HCT116 (cell line): Measurements from ENCODE around the gene PRR3. TPM values are rescaled to one million over a fixed set of nuclear protein-coding genes. Genes with fewer than 3 reads are reported as not detected.
A peak's percentile ranks its signal among the peaks of the same experiment; 100 is the strongest.

Experiments used
- ATAC-seq: fragments of 200-7000 bp; cut with Tn5 transposase; 2 replicates; pipeline ENCODE4 v1.9.1; 2020; ENCODE audit warnings: mild to moderate bottlenecking, moderate library complexity
- BruUV-seq: library from RNA; stranded (reverse); fragments of 400-500 nt; replicated peaks from 2 replicates; lab custom pipeline; 2021; lab: Mats Ljungman, UMichigan
- CTCF ChIA-PET: fragments of 300-600 bp; sonication (Branson Sonifier 250); formaldehyde crosslinking; loops from one replicate; lab custom pipeline; 2021; ENCODE audit warnings: antibody characterized with exemption; lab: Charles Lee
- POLR2A ChIA-PET: fragments of 300-600, 350-600 bp; sonication (Branson Sonifier 250); formaldehyde crosslinking; loops from one replicate; lab custom pipeline; 2021; ENCODE audit warnings: antibody characterized with exemption; lab: Charles Lee
- RAD21 ChIA-PET, 2 experiments: fragments of 300-600 bp; sonication (Branson Sonifier 250); formaldehyde crosslinking; loops; one replicate each; lab custom pipeline; 2023; ENCODE audit warnings: low total read pairs in 2 of 2; ENCODE audit not compliant: uncharacterized antibody in 2 of 2, unreplicated experiment in 2 of 2, low non-redundant PET in 1 of 2; lab: Charles Lee
- DNase-seq: peaks from one replicate; pipeline ENCODE4 v3.0.0-alpha.2; 2010; ENCODE audit warnings: low read depth, low spot score
- H2AFZ ChIP-seq: fragments of 200-600 bp; shearing (Covaris generic), sonication (generic); 2 replicates; pipeline ENCODE4 v1.6.1; 2017; ENCODE audit warnings: low read depth, mixed run types, mixed read lengths, antibody characterized with exemption, low read length; ENCODE audit not compliant: poor library complexity, severe bottlenecking
- H3K27ac ChIP-seq: 2 replicates; pipeline ENCODE4 v1.5.1; 2012; ENCODE audit warnings: low read depth, low read length
- H3K27me3 ChIP-seq: fragments of 200-600 bp; sonication (generic); 2 replicates; pipeline ENCODE4 v1.6.1; 2016; ENCODE audit warnings: mixed run types, low read length, mixed read lengths; ENCODE audit not compliant: insufficient read depth
- H3K36me3 ChIP-seq, 2 experiments: fragments of 200-500 bp in 1 of 2; fragments of 200-600 bp in 1 of 2; sonication (Bioruptor generic) in 1 of 2; sonication (generic) in 1 of 2; 2 replicates each; pipeline versions ENCODE4 v1.5.1 to v1.6.1; 2014 to 2016; ENCODE audit warnings: low read length in 2 of 2, inconsistent platforms in 1 of 2, mixed read lengths in 1 of 2, mixed run types in 1 of 2; ENCODE audit not compliant: insufficient read depth in 2 of 2, control insufficient read depth in 1 of 2
- H3K4me1 ChIP-seq, 2 experiments: fragments of 200-600 bp in 1 of 2; sonication (generic) in 1 of 2; 2 replicates each; pipeline versions ENCODE4 v1.5.1 to v1.6.1; 2012 to 2017; ENCODE audit warnings: low read length in 2 of 2, inconsistent platforms in 1 of 2, mild to moderate bottlenecking in 1 of 2, mixed read lengths in 1 of 2, mixed run types in 1 of 2, moderate library complexity in 1 of 2; ENCODE audit not compliant: insufficient read depth in 2 of 2, control insufficient read depth in 1 of 2
- H3K4me2 ChIP-seq: fragments of 200-600 bp; sonication (generic); 2 replicates; pipeline ENCODE4 v1.6.1; 2017; ENCODE audit warnings: mixed run types, low read length, mixed read lengths
- H3K4me3 ChIP-seq, 2 experiments: fragments of 200-600 bp in 1 of 2; sonication (generic) in 1 of 2; replicated peaks in 1 of 2; 2 replicates each; pipeline ENCODE4 v1.5.1; 2011 to 2016; ENCODE audit warnings: low read length in 2 of 2, control low read depth in 1 of 2, low read depth in 1 of 2, mild to moderate bottlenecking in 1 of 2, mixed read lengths in 1 of 2, mixed run types in 1 of 2
- H3K79me2 ChIP-seq: fragments of 200-600 bp; sonication (generic); 2 replicates; pipeline ENCODE4 v1.6.1; 2017; ENCODE audit warnings: mild to moderate bottlenecking, mixed run types, low read length, moderate library complexity, mixed read lengths; ENCODE audit not compliant: insufficient read depth
- H3K9ac ChIP-seq: fragments of 200-600 bp; sonication (generic); 2 replicates; pipeline ENCODE4 v1.6.1; 2016; ENCODE audit warnings: low read length, mixed read lengths
- H3K9me2 ChIP-seq: fragments of 200-600 bp; sonication (generic), shearing (Covaris generic); 2 replicates; pipeline ENCODE4 v1.6.1; 2017; ENCODE audit warnings: mixed run types, mild to moderate bottlenecking, moderate library complexity; ENCODE audit not compliant: insufficient read depth
- H3K9me3 ChIP-seq, 2 experiments: fragments of 200-500 bp in 1 of 2; fragments of 200-600 bp in 1 of 2; sonication (Bioruptor generic) in 1 of 2; sonication (generic) in 1 of 2; 2 replicates each; pipeline ENCODE4 v1.6.1; 2014 to 2017; ENCODE audit warnings: low read length in 2 of 2, mixed read lengths in 2 of 2, inconsistent platforms in 1 of 2, low read depth in 1 of 2, mild to moderate bottlenecking in 1 of 2, mixed run types in 1 of 2, moderate library complexity in 1 of 2; ENCODE audit not compliant: control insufficient read depth in 1 of 2, insufficient read depth in 1 of 2
- H4K20me1 ChIP-seq: fragments of 200-600 bp; sonication (generic), shearing (Covaris generic); 2 replicates; pipeline ENCODE4 v1.6.1; 2017; ENCODE audit warnings: mixed run types, mild to moderate bottlenecking, moderate library complexity; ENCODE audit not compliant: insufficient read depth
- CBX3 ChIP-seq: IDR thresholded peaks from 2 replicates; pipeline ENCODE4 v1.6.1; 2012; ENCODE audit warnings: low read depth
- CEBPB ChIP-seq: IDR thresholded peaks from 2 replicates; pipeline ENCODE4 v1.6.1; 2012; ENCODE audit warnings: low read depth
- ELF1 ChIP-seq: IDR thresholded peaks from 2 replicates; pipeline ENCODE4 v1.6.1; 2012; ENCODE audit warnings: low read depth, borderline replicate concordance
- FOSL1 ChIP-seq: IDR thresholded peaks from 2 replicates; pipeline ENCODE4 v1.6.1; 2012; ENCODE audit warnings: low read depth
- POLR2A ChIP-seq: IDR thresholded peaks from 2 replicates; pipeline ENCODE4 v1.7.0; 2011; ENCODE audit warnings: borderline replicate concordance; ENCODE audit not compliant: insufficient read depth, insufficient read length; ENCODE audit errors: extremely low read depth
- POLR2AphosphoS5 ChIP-seq: IDR thresholded peaks from 2 replicates; pipeline ENCODE4 v1.6.1; 2011; ENCODE audit warnings: mild to moderate bottlenecking, low read depth, low read length, moderate library complexity
- ZFX ChIP-seq: fragments of 450-650 bp; IDR thresholded peaks from 2 replicates; pipeline ENCODE4 v1.6.1; 2017
- intact Hi-C: fragments of 100-400 bp; cut with micrococcal nuclease; formaldehyde crosslinking; loops from 2 replicates; pipeline ENCODE4 v1.10.0; 2022
- total RNA-seq: library from RNA; stranded (reverse); gene quantifications from one replicate; pipeline ENCODE4 v1.2.1, GENCODE V29; 2021; ENCODE audit not compliant: unreplicated experiment

Gene PRR3
- total RNA-seq, 1 experiment from 2014 or later, result 16.7 TPM

- H3K36me3 ChIP-seq, result peaks cover 21 to 40% of the 10 kb centered on the region in 2 experiments
- no TSS peak for BruUV-seq
- no peaks in the 10 kb centered on the region for H3K9me2 ChIP-seq
- H3K9me3 ChIP-seq, result no peaks in the 10 kb centered on the region
- H3K27ac ChIP-seq, result no peak overlapping the region
- DNase-seq (no peak), ATAC-seq (no peak)
- ChIA-PET POLR2A (interaction anchor here (0.9 to 4.2 kb wide), 6 partner anchors 9 to 132 kb away, joined by 3 to 28 read pairs (median 8); partner anchors contain the start of gene ABCF1), RAD21 (no interaction called here), CTCF (interaction anchor here (2.0 to 3.5 kb wide), 3 partner anchors 58 to 145 kb away, joined by 4 to 17 read pairs (median 16); no protein-coding TSS in a partner anchor)
- H4K20me1 ChIP-seq, result no peaks in the 10 kb centered on the region; the same call in 1 of the 2 replicates
- H3K4me3 ChIP-seq, result no peak overlapping the region
- H3K79me2 ChIP-seq, result no peaks in the 10 kb centered on the region
- H3K4me1 ChIP-seq, result peaks cover 0 to 14% of the 10 kb centered on the region in 2 experiments; a peak in 2 of 4 replicates
- intact Hi-C loops, result loop anchor here (5.0 kb wide), 1 partner anchor 133 kb away; no protein-coding TSS in a partner anchor
- H3K27me3 ChIP-seq, result no peaks in the 10 kb centered on the region
- no peak overlapping the region for H2AFZ ChIP-seq
- H3K9ac ChIP-seq, result no peak overlapping the region
- H3K4me2 ChIP-seq, result no peak overlapping the region
- TF ChIP-seq POLR2A (no peak), POLR2AphosphoS5 (peak; percentile 55; the same call in 1 of the 2 replicates)
Observed at GRCh38 chr6:30598912-30599624, 42.0 kb downstream of the PRR3 start.

DNA sequence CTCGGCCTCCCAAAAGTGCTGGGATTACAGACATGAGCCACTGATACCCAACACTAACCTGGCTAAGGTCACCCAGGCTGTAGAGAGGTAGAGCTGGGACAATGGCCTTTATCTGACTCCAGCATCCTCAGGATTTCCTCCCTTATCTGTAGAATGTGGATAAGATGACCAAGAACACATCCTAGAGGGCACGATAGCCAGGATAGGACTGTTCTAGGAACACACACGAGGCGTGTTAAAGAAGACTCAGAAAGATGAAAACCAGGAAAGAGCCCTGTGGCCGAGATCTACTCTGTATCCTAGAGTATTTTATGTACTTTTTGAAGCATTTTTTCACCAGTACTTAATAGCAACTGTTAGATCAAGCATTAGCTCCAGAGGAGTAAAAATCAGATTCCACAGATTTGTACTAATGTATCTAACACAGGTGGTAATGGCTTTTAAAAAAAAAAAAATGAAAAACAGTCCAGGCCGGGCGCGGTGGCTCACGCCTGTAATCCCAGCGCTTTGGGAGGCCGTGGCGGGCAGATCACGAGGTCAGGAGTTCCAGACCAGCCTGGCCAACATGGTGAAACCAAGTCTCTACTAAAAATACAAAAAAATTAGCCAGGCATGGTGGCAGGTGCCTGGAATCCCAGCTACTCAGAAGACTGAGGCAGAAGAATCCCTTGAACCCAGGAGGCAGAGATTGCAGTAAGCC, 42.7 kb downstream of the PRR3 start:
- Histone ChIP-seq H3K79me2 (no peaks in the 10 kb centered on the region), H2AFZ (no peak overlapping the region), H3K9me3 (no peaks in the 10 kb centered on the region), H3K27ac (no peak overlapping the region), H3K9me2 (no peaks in the 10 kb centered on the region), H3K4me3 (no peak overlapping the region), H3K9ac (no peak overlapping the region), H3K27me3 (no peaks in the 10 kb centered on the region), H3K36me3 (peaks cover 28 to 42% of the 10 kb centered on the region in 2 experiments), H4K20me1 (no peaks in the 10 kb centered on the region; the same call in 1 of the 2 replicates), H3K4me2 (no peak overlapping the region), H3K4me1 (peaks cover 0 to 14% of the 10 kb centered on the region in 2 experiments; a peak in 2 of 4 replicates)
- RAD21 ChIA-PET, result no interaction called here
- no peak for DNase-seq
- no peak for ATAC-seq
- TF ChIP-seq CEBPB, result no peak
- TF ChIP-seq ZFX, result no peak
- TF ChIP-seq FOSL1, result no peak
- no peak for TF ChIP-seq CBX3
- no peak for TF ChIP-seq ELF1
- intact Hi-C loops, result loop anchor here (5.0 kb wide), 1 partner anchor 133 kb away; no protein-coding TSS in a partner anchor
- POLR2A ChIA-PET, result interaction anchor here (0.6 to 4.2 kb wide), 7 partner anchors 8 to 131 kb away, joined by 3 to 28 read pairs (median 3); no protein-coding TSS in a partner anchor
- BruUV-seq, result no TSS peak
- CTCF ChIA-PET, result interaction anchor here (1.3 to 1.5 kb wide), 2 partner anchors 11 to 131 kb away, joined by 3 read pairs; no protein-coding TSS in a partner anchor
